SK-N-SH (cell line): Measurements from ENCODE around the gene FLRT2. TPM values are rescaled to one million over a fixed set of nuclear protein-coding genes. Genes with fewer than 3 reads are reported as not detected.

ENCODE experiments used
- CTCF ChIA-PET: fragments of 300-600, 350-600 bp; formaldehyde crosslinking; extraction: SDS; loops from one replicate; lab custom pipeline; 2021; lab: Yijun Ruan, JAX
- POLR2A ChIA-PET: fragments of 350-600 bp; sonication (Branson Sonifier 250); formaldehyde crosslinking; extraction: SDS; loops from one replicate; lab custom pipeline; 2020; ENCODE audit warnings: antibody characterized with exemption, inconsistent platforms; lab: Yijun Ruan, JAX
- DNase-seq: peaks from one replicate; pipeline ENCODE4 v3.0.0; 2012
- H2AFZ ChIP-seq: fragments of 200-600 bp; sonication (generic); 2 replicates; pipeline ENCODE4 v1.8.1; 2016; ENCODE audit warnings: antibody characterized with exemption, mild to moderate bottlenecking, low read depth
- H3F3A ChIP-seq: fragments of 200-600 bp; sonication (generic); replicated peaks from 2 replicates; pipeline ENCODE3; 2016; ENCODE audit warnings: antibody characterized with exemption, mild to moderate bottlenecking; ENCODE audit not compliant: insufficient read depth
- H3K27ac ChIP-seq, 2 experiments: fragments of 200-500 bp in 1 of 2; fragments of 200-600 bp in 1 of 2; sonication (Bioruptor generic) in 1 of 2; sonication (generic), shearing (Covaris generic) in 1 of 2; 2 replicates each; pipeline versions ENCODE4 v1.5.1 to v1.6.1; 2014 to 2016; ENCODE audit warnings: low read depth in 2 of 2, inconsistent platforms in 1 of 2, low read length in 1 of 2, mild to moderate bottlenecking in 1 of 2, mixed read lengths in 1 of 2
- H3K27me3 ChIP-seq: fragments of 200-600 bp; sonication (generic), shearing (Covaris generic); 2 replicates; pipeline ENCODE4 v1.6.1; 2016; ENCODE audit warnings: mixed run types; ENCODE audit not compliant: insufficient read depth
- H3K36me3 ChIP-seq, 2 experiments: fragments of 200-500 bp in 1 of 2; fragments of 200-600 bp in 1 of 2; sonication (Bioruptor generic) in 1 of 2; sonication (generic) in 1 of 2; replicated peaks in 1 of 2; 2 replicates each; pipeline versions ENCODE3 to v1.5.1; 2014 to 2016; ENCODE audit warnings: low read length in 1 of 2, mild to moderate bottlenecking in 1 of 2; ENCODE audit not compliant: insufficient read depth in 2 of 2, control insufficient read depth in 1 of 2
- H3K4me1 ChIP-seq, 2 experiments: fragments of 200-500 bp in 1 of 2; fragments of 200-600 bp in 1 of 2; sonication (Bioruptor generic) in 1 of 2; sonication (generic), shearing (Covaris generic) in 1 of 2; 2 replicates each; pipeline versions ENCODE4 v1.5.1 to v1.6.1; 2014 to 2016; ENCODE audit warnings: low read depth in 1 of 2, low read length in 1 of 2, mixed run types in 1 of 2; ENCODE audit not compliant: insufficient read depth in 2 of 2, control insufficient read depth in 1 of 2
- H3K4me2 ChIP-seq: fragments of 200-600 bp; sonication (generic), shearing (Covaris generic); 2 replicates; pipeline ENCODE4 v1.6.1; 2017; ENCODE audit warnings: mixed run types
- H3K4me3 ChIP-seq, 2 experiments: fragments of 200-500 bp in 1 of 2; fragments of 200-600 bp in 1 of 2; sonication (Bioruptor generic) in 1 of 2; sonication (generic), shearing (Covaris generic) in 1 of 2; 2 replicates each; pipeline versions ENCODE4 v1.5.1 to v1.8.1; 2014 to 2016; ENCODE audit warnings: low read depth in 2 of 2, inconsistent platforms in 1 of 2, low read length in 1 of 2, mild to moderate bottlenecking in 1 of 2, mixed read lengths in 1 of 2, moderate library complexity in 1 of 2
- H3K79me2 ChIP-seq: fragments of 200-600 bp; sonication (generic); 2 replicates; pipeline ENCODE4 v1.8.1; 2017; ENCODE audit warnings: mild to moderate bottlenecking; ENCODE audit not compliant: insufficient read depth
- H3K9ac ChIP-seq: fragments of 200-600 bp; sonication (generic); 2 replicates; pipeline ENCODE4 v1.6.1; 2017; ENCODE audit warnings: mixed run types
- H3K9me2 ChIP-seq: fragments of 200-600 bp; sonication (generic); 2 replicates; pipeline ENCODE4 v1.6.1; 2017; ENCODE audit warnings: mixed run types
- H3K9me3 ChIP-seq: fragments of 200-600 bp; sonication (generic); 2 replicates; pipeline ENCODE4 v1.6.1; 2017; ENCODE audit warnings: mixed run types, mild to moderate bottlenecking, moderate library complexity
- H4K20me1 ChIP-seq: fragments of 200-600 bp; sonication (generic); 2 replicates; pipeline ENCODE4 v1.6.1; 2017; ENCODE audit warnings: mild to moderate bottlenecking, mixed run types; ENCODE audit not compliant: insufficient read depth
- CTCF ChIP-seq: fragments of 200-600 bp; sonication (generic); IDR thresholded peaks from 2 replicates; pipeline ENCODE4 v1.6.1; 2017; ENCODE audit warnings: antibody characterized with exemption, mild to moderate bottlenecking, moderate library complexity
- EP300 ChIP-seq, 2 experiments: IDR thresholded peaks; 2 replicates each; pipeline versions ENCODE4 v1.4.0 to v1.6.1; 2012; ENCODE audit warnings: borderline replicate concordance in 1 of 2, low read depth in 1 of 2, low read length in 1 of 2
- FOSL2 ChIP-seq: IDR thresholded peaks from 2 replicates; pipeline ENCODE4 v1.4.0; 2012; ENCODE audit warnings: low read depth, mild to moderate bottlenecking, moderate library complexity, borderline replicate concordance
- FOXJ3 ChIP-seq: sonication (generic); formaldehyde crosslinking; IDR thresholded peaks from 2 replicates; pipeline ENCODE4 v1.5.1; 2020; ENCODE audit warnings: mild to moderate bottlenecking, missing genetic modification reagents
- FOXM1 ChIP-seq: IDR thresholded peaks from 2 replicates; pipeline ENCODE4 v1.4.0; 2012; ENCODE audit warnings: low read depth, mild to moderate bottlenecking
- GATA2 ChIP-seq: sonication (generic); formaldehyde crosslinking; IDR thresholded peaks from 2 replicates; pipeline ENCODE4 v1.5.0; 2020; ENCODE audit warnings: mild to moderate bottlenecking, missing genetic modification reagents
- JUND ChIP-seq: IDR thresholded peaks from 2 replicates; pipeline ENCODE4 v1.4.0; 2012
- MAX ChIP-seq: IDR thresholded peaks from 2 replicates; pipeline ENCODE4 v1.4.0; 2012; ENCODE audit warnings: low read depth
- MEF2A ChIP-seq: IDR thresholded peaks from 2 replicates; pipeline ENCODE4 v1.4.0; 2012; ENCODE audit warnings: low read depth, borderline replicate concordance
- MXI1 ChIP-seq: IDR thresholded peaks from 2 replicates; pipeline ENCODE4 v1.6.1; 2012; ENCODE audit warnings: mild to moderate bottlenecking, low read depth, low read length, improper control_type of control experiment
- NFIC ChIP-seq: IDR thresholded peaks from 2 replicates; pipeline ENCODE4 v1.4.0; 2012; ENCODE audit warnings: borderline replicate concordance
- NRF1 ChIP-seq: IDR thresholded peaks from 2 replicates; pipeline ENCODE4 v1.6.1; 2012; ENCODE audit warnings: low read depth, mild to moderate bottlenecking, low read length
- PBX3 ChIP-seq: IDR thresholded peaks from 2 replicates; pipeline ENCODE4; 2012
- POLR2AphosphoS5 ChIP-seq: IDR thresholded peaks from 2 replicates; pipeline ENCODE4 v1.6.1; 2012; ENCODE audit warnings: low read depth, low read length
- RAD21 ChIP-seq: IDR thresholded peaks from 2 replicates; pipeline ENCODE4 v1.6.1; 2012; ENCODE audit warnings: mild to moderate bottlenecking, low read length
- RCOR1 ChIP-seq: fragments of 150-350 bp; IDR thresholded peaks from 2 replicates; pipeline ENCODE4 v1.6.1; 2017; ENCODE audit warnings: antibody characterized with exemption, low read length
- RXRA ChIP-seq: IDR thresholded peaks from 2 replicates; pipeline ENCODE4 v1.4.0; 2012; ENCODE audit warnings: low read depth, mild to moderate bottlenecking, borderline replicate concordance
- SMC3 ChIP-seq: IDR thresholded peaks from 2 replicates; pipeline ENCODE4 v1.6.1; 2012; ENCODE audit warnings: low read depth, low read length, improper control_type of control experiment
- TAF1 ChIP-seq: IDR thresholded peaks from 2 replicates; pipeline ENCODE4 v1.6.1; 2012; ENCODE audit warnings: low read depth, mild to moderate bottlenecking, low read length, moderate library complexity, borderline replicate concordance
- TCF12 ChIP-seq: IDR thresholded peaks from 2 replicates; pipeline ENCODE4 v1.4.0; 2012
- TEAD4 ChIP-seq: IDR thresholded peaks from 2 replicates; pipeline ENCODE4 v1.4.0; 2012; ENCODE audit warnings: mild to moderate bottlenecking, borderline replicate concordance; ENCODE audit not compliant: insufficient read depth
- USF1 ChIP-seq: IDR thresholded peaks from 2 replicates; pipeline ENCODE4 v1.4.0; 2012; ENCODE audit warnings: low read depth, borderline replicate concordance
- YY1 ChIP-seq: IDR thresholded peaks from 2 replicates; pipeline ENCODE4 v1.4.0; 2012; ENCODE audit warnings: low read depth, mild to moderate bottlenecking
- WGBS: methylation state at CpG from one replicate; pipeline ENCODE4 v1.1.6; 2017; ENCODE audit warnings: low lambda C conversion rate; 5-methylcytosine and 5-hydroxymethylcytosine counted together
- polyA plus RNA-seq, 3 experiments: library from polyadenylated mRNA; depleted of rRNA; stranded (reverse); fragments of >200 nt; gene quantifications; 2 replicates each; pipeline ENCODE4 v1.2.3, GENCODE V29; 2012

FLRT2 gene
- polyA plus RNA-seq, 1 of the 3 experiments (the other 2 are of a cell fraction): 10.8 TPM

GRCh38 chr14:85584481-85584880 is 54.5 kb downstream of the FLRT2 start:
- Histone ChIP-seq H3K9me2 (no peaks in the 10 kb centered on the region), H3K79me2 (peaks cover 53% of the 10 kb centered on the region), H3K4me2 (peak overlapping the region; percentile 25; the same call in 1 of the 2 replicates), H3K27me3 (no peaks in the 10 kb centered on the region), H3K9me3 (no peaks in the 10 kb centered on the region), H3K4me1 (peaks cover 0 to 25% of the 10 kb centered on the region in 2 experiments; a peak in 3 of 4 replicates), H2AFZ (no peak overlapping the region), H3K4me3 (no peak overlapping the region), H3K36me3 (peaks cover 0 to 6% of the 10 kb centered on the region in 2 experiments), H4K20me1 (no peaks in the 10 kb centered on the region), H3K9ac (no peak overlapping the region), H3F3A (peaks cover 27% of the 10 kb centered on the region), H3K27ac (no peak overlapping the region)
- POLR2A ChIA-PET: no interaction called here
- 33% methylated on average over 5 of the region's 6 CpGs for WGBS
- DNase-seq: no peak
- TF ChIP-seq CTCF (no peak), RAD21 (no peak), FOXM1 (no peak), TAF1 (no peak), NRF1 (no peak), USF1 (no peak), TCF12 (no peak), FOXJ3 (CRISPR knock-in tag) (no peak), GATA2 (CRISPR knock-in tag) (no peak), RXRA (no peak), MXI1 (no peak), PBX3 (no peak), TEAD4 (no peak), POLR2AphosphoS5 (no peak)
- CTCF ChIA-PET: no interaction called here

GRCh38 chr14:85587151-85587711 is 57.3 kb downstream of the FLRT2 start:
- no peak for DNase-seq
- CTCF ChIA-PET: interaction anchor here (0.6 to 3.1 kb wide), 2 partner anchors 10 to 1080 kb away, joined by 3 to 9 read pairs; no protein-coding TSS in a partner anchor
- H3K9ac ChIP-seq: peak overlapping the region; percentile 55; the same call in 1 of the 2 replicates
- TF ChIP-seq FOXJ3 (CRISPR knock-in tag) (no peak), EP300 (IDR thresholded peaks at IDR 0.05; ENCODE audit: borderline replicate concordance in 1 of 2, low read depth in 1 of 2, low read length in 1 of 2) (peak; percentile 59 to 85), POLR2AphosphoS5 (peak; percentile 52; the same call in 1 of the 2 replicates), MAX (peak; percentile 60), RCOR1 (no peak), NFIC (peak; percentile 94), CTCF (no peak), JUND (peak; percentile 84), MEF2A (peak; percentile 71; the same call in 1 of the 2 replicates), YY1 (no peak), SMC3 (no peak), TEAD4 (peak; percentile 82), FOSL2 (peak; percentile 41; the same call in 1 of the 2 replicates)

More at GRCh38 chr14:85587151-85587711, 57.3 kb downstream of the FLRT2 start:
- peaks cover 54% of the 10 kb centered on the region for H3K79me2 ChIP-seq
- peak overlapping the region; percentile 58 for H3K4me2 ChIP-seq
- peaks cover 0 to 9% of the 10 kb centered on the region in 2 experiments; a peak in 1 of 4 replicates for H3K4me1 ChIP-seq
- POLR2A ChIA-PET: no interaction called here
- peak overlapping the region; percentile 50 to 87; a peak in 3 of 4 replicates for H3K27ac ChIP-seq
- no peaks in the 10 kb centered on the region for H3K9me2 ChIP-seq
- peaks cover 0 to 11% of the 10 kb centered on the region in 2 experiments for H3K36me3 ChIP-seq
- H2AFZ ChIP-seq: no peak overlapping the region
- WGBS: 16% methylated on average over 6 of the region's 6 CpGs
- H4K20me1 ChIP-seq: no peaks in the 10 kb centered on the region
- H3K4me3 ChIP-seq: peak overlapping the region in 1 of 2 experiments; percentile 26; a peak in 2 of 4 replicates
- peaks cover 19% of the 10 kb centered on the region for H3F3A ChIP-seq
- H3K9me3 ChIP-seq: 0 out of 2 replicates have a peak, but pooled peaks cover 3% of the 10 kb centered on the region
- H3K27me3 ChIP-seq: no peaks in the 10 kb centered on the region
